ENCODE results near the gene CTSO. TPM values are rescaled to one million over a fixed set of nuclear protein-coding genes. Genes with fewer than 3 reads are reported as not detected.

Gene CTSO
- total RNA-seq, 2 experiments from 2014 or later: 3.7 to 3.8 TPM

DNA sequence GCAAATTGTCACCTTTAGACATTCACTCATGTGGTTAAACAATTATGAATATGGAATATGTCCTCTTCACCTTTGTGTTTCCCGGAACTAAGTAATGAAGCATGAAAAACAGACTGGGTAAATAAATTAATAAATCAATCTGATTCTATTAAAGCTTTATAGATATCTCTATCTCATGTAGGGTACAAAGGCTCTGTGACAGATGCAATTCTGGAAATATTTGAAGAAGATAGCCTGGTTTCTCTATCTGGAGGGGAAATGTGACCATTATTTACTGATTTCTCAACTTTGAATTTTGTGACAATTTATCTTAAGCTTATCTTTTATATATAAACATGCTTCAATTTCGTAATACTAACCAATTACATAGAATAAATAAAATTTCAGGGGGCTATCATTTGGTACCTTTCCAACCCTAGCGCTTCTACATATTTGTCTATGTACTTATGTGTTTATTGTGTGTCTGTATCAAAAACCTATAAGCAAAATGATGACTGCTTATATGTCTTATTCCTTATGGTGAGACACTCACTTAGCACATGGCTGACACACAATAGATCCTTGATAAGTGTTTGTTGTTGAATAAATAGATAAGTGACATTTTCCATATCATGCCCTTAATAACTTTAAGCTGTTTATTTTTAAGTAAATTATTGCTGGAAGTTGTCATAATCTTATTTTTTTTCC is 9.9 kb downstream of the CTSO start:
- no peak overlapping the region for H3K27ac Mint-ChIP-seq
- no peaks in the 10 kb centered on the region for H3K27me3 ChIP-seq (ENCODE audit: control insufficient read depth in 1 of 2, insufficient read depth in 2 of 2, low read length in 2 of 2)
- peaks cover 15% of the 10 kb centered on the region for H3K36me3 ChIP-seq (ENCODE audit: insufficient read depth, low read length)
- H3K27ac ChIP-seq (ENCODE audit: low read depth in 1 of 2, low read length in 2 of 2): no peak overlapping the region
- H3K36me3 Mint-ChIP-seq (ENCODE audit: low read depth): peaks cover 32% of the 10 kb centered on the region
- POLR2A ChIA-PET: interaction anchor here (2.8 kb wide), 1 partner anchor 10 kb away, joined by 16 read pairs; the partner anchor contains the start of gene CTSO
- no peaks in the 10 kb centered on the region for H3K9me3 Mint-ChIP-seq
- TF ChIP-seq, protein P1, sequence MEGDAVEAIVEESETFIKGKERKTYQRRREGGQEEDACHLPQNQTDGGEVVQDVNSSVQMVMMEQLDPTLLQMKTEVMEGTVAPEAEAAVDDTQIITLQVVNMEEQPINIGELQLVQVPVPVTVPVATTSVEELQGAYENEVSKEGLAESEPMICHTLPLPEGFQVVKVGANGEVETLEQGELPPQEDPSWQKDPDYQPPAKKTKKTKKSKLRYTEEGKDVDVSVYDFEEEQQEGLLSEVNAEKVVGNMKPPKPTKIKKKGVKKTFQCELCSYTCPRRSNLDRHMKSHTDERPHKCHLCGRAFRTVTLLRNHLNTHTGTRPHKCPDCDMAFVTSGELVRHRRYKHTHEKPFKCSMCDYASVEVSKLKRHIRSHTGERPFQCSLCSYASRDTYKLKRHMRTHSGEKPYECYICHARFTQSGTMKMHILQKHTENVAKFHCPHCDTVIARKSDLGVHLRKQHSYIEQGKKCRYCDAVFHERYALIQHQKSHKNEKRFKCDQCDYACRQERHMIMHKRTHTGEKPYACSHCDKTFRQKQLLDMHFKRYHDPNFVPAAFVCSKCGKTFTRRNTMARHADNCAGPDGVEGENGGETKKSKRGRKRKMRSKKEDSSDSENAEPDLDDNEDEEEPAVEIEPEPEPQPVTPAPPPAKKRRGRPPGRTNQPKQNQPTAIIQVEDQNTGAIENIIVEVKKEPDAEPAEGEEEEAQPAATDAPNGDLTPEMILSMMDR (IDR thresholded peaks at IDR 0.05): no peak
- no peaks in the 10 kb centered on the region for H3K27me3 Mint-ChIP-seq
- intact Hi-C loops (cut with DNase I, micrococcal nuclease): no loop called here
- no peak overlapping the region for H3K4me3 Mint-ChIP-seq
- ATAC-seq (ENCODE audit: poor library complexity) (no peak), DNase-seq (no peak)
- H3K9me3 ChIP-seq (ENCODE audit: control insufficient read depth in 1 of 2, insufficient read depth in 1 of 2, low read length in 2 of 2): no peaks in the 10 kb centered on the region
- H3K4me1 Mint-ChIP-seq (ENCODE audit: low read depth): peaks cover 8% of the 10 kb centered on the region
- H3K4me3 ChIP-seq (ENCODE audit: low read length): no peak overlapping the region
- no peaks in the 10 kb centered on the region for H3K4me1 ChIP-seq (ENCODE audit: insufficient read depth, low read length)
- CTCF ChIA-PET: interaction anchor here (1.9 kb wide), 1 partner anchor 9 kb away, joined by 6 read pairs; no protein-coding TSS in a partner anchor

DNA sequence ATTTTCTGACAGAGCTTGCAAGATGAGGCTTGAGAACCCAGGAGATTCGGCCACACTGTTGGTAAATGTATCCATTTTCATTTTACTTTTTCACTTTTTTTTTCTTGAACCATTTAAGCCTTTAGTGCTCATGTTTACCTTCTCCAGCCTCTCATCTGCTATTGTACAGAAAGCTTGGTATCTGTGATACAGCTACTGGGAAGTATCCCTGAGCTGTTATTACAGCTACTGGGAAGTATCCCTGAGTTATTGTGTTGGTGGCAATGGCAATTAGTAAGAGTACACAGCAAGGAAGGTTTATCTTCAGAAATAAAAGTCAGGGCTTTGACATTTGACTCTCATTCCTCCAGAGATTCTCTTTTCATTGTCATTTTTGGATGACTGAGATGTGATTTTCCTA is 11.8 kb downstream of the CTSO start:
- ATAC-seq (ENCODE audit: poor library complexity) (no peak), DNase-seq (no peak)
- H3K27ac ChIP-seq (ENCODE audit: low read depth in 1 of 2, low read length in 2 of 2): no peak overlapping the region
- peaks cover 26% of the 10 kb centered on the region for H3K36me3 ChIP-seq (ENCODE audit: insufficient read depth, low read length)
- intact Hi-C loops (cut with DNase I, micrococcal nuclease): no loop called here
- ChIA-PET CTCF (no interaction called here), POLR2A (no interaction called here)
- Mint-ChIP-seq H3K36me3 (ENCODE audit: low read depth) (peaks cover 47% of the 10 kb centered on the region), H3K4me3 (no peak overlapping the region), H3K9me3 (no peaks in the 10 kb centered on the region), H3K27ac (no peak overlapping the region), H3K27me3 (no peaks in the 10 kb centered on the region), H3K4me1 (ENCODE audit: low read depth) (no peaks in the 10 kb centered on the region)
- H3K4me3 ChIP-seq (ENCODE audit: low read length): no peak overlapping the region
- no peaks in the 10 kb centered on the region for H3K27me3 ChIP-seq (ENCODE audit: control insufficient read depth in 1 of 2, insufficient read depth in 2 of 2, low read length in 2 of 2)
- H3K9me3 ChIP-seq (ENCODE audit: control insufficient read depth in 1 of 2, insufficient read depth in 1 of 2, low read length in 2 of 2): no peaks in the 10 kb centered on the region
- no peaks in the 10 kb centered on the region for H3K4me1 ChIP-seq (ENCODE audit: insufficient read depth, low read length)
- TF ChIP-seq, protein P1 (IDR thresholded peaks at IDR 0.05): no peak

DNA sequence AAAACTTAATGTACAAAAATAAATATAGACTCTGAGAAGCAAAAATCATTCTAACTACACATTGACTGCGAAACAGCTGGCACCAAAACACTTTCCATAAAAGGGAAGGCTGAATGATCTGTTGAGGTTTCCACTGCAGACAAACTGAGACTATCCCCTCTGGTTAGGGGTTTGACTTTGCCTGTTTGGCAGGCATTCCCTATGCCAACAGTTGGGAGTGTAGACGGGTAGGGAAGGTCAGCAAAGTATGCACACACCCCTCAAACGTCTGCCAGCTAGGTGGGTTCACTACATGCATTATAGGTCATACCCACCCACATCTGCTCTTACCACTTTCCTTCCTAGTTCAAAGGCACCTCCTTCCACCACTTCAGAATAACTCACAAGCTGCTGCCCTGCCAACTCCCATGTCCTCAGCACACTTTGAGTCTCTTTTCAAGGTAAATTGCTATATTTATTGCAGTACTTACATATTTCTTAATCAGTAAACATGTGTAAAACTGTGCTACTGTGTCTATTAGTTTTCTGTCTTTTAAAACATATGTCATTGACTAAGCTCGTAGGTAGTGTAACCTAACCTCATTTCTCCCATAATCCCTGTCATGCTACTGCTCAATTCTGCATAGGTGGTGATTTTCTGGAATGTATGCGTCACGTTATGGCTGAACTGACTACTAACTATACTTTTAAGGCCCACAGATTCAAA is 12.4 kb downstream of the CTSO start:
- ChIA-PET POLR2A (no interaction called here), CTCF (no interaction called here)
- H3K27me3 ChIP-seq (ENCODE audit: control insufficient read depth in 1 of 2, insufficient read depth in 2 of 2, low read length in 2 of 2): no peaks in the 10 kb centered on the region
- H3K27ac Mint-ChIP-seq: no peak overlapping the region
- ATAC-seq (ENCODE audit: poor library complexity) (no peak), DNase-seq (no peak)
- intact Hi-C loops (cut with DNase I, micrococcal nuclease): no loop called here
- peaks cover 26% of the 10 kb centered on the region for H3K36me3 ChIP-seq (ENCODE audit: insufficient read depth, low read length)
- H3K9me3 ChIP-seq (ENCODE audit: control insufficient read depth in 1 of 2, insufficient read depth in 1 of 2, low read length in 2 of 2): no peaks in the 10 kb centered on the region
- H3K9me3 Mint-ChIP-seq: no peaks in the 10 kb centered on the region
- TF ChIP-seq, protein P1 (IDR thresholded peaks at IDR 0.05): no peak
- no peaks in the 10 kb centered on the region for H3K27me3 Mint-ChIP-seq
- no peak overlapping the region for H3K4me3 Mint-ChIP-seq
- H3K4me1 Mint-ChIP-seq (ENCODE audit: low read depth): no peaks in the 10 kb centered on the region
- H3K4me3 ChIP-seq (ENCODE audit: low read length): no peak overlapping the region
- H3K36me3 Mint-ChIP-seq (ENCODE audit: low read depth): peaks cover 52% of the 10 kb centered on the region
- no peaks in the 10 kb centered on the region for H3K4me1 ChIP-seq (ENCODE audit: insufficient read depth, low read length)
- no peak overlapping the region for H3K27ac ChIP-seq (ENCODE audit: low read depth in 1 of 2, low read length in 2 of 2)
